NCI-H748 treated with DMSO at 0.1 percent for 48 hours (cell line): ENCODE data around the gene GSTM4.

ENCODE experiments used
- DNase-seq: peaks from one replicate; lab custom pipeline; 2025; lab: John Stamatoyannopoulos, UW

Gene GSTM4

GRCh38 chr1:109655615-109656519 lies at the start of gene GSTM4:
Gene GSTM4 (plus strand): TSS chr1:109656099. CDS start chr1:109656390, 291 bp downstream.
- DNase-seq: peak; percentile 38

GRCh38 chr1:109609881-109610280 lies 46.0 kb upstream of the GSTM4 start:
- DNase-seq: no peak

GRCh38 chr1:109610609-109611307 lies 45.1 kb upstream of the GSTM4 start:
- DNase-seq: no peak

- no peak for DNase-seq
Observed at GRCh38 chr1:109611308-109611990, 44.5 kb upstream of the GSTM4 start.

GRCh38 chr1:109613361-109614147 lies 42.3 kb upstream of the GSTM4 start:
- no peak for DNase-seq

- DNase-seq: no peak
Observed at GRCh38 chr1:109615879-109616278, 40.0 kb upstream of the GSTM4 start.

- no peak for DNase-seq
Observed at GRCh38 chr1:109616391-109616790, 39.5 kb upstream of the GSTM4 start.

GRCh38 chr1:109617291-109617801 lies 38.6 kb upstream of the GSTM4 start:
- DNase-seq: no peak

GRCh38 chr1:109618661-109619575 lies 37.0 kb upstream of the GSTM4 start:
- DNase-seq: no peak

- peak; percentile 28 for DNase-seq
Observed at GRCh38 chr1:109619576-109620400, 36.1 kb upstream of the GSTM4 start, which contains the start of the genes AMPD2 and GNAT2. Gene AMPD2 (plus strand): TSS chr1:109619837. CDS start chr1:109621176, 1,339 bp downstream. Gene GNAT2 (minus strand): TSS chr1:109619616. CDS start chr1:109612870, 6,746 bp downstream.

GRCh38 chr1:109620401-109620791 lies 35.5 kb upstream of the GSTM4 start:
- peak; percentile 43 for DNase-seq

GRCh38 chr1:109620841-109621286 lies 35.0 kb upstream of the GSTM4 start:
- peak; percentile 93 for DNase-seq

- DNase-seq: no peak
Observed at GRCh38 chr1:109621379-109622136, 34.3 kb upstream of the GSTM4 start.

GRCh38 chr1:109622137-109622892 lies 33.6 kb upstream of the GSTM4 start:
- no peak for DNase-seq

- DNase-seq: no peak
Observed at GRCh38 chr1:109622895-109623294, 33.0 kb upstream of the GSTM4 start.

- no peak for DNase-seq
Observed at GRCh38 chr1:109623601-109624161, 32.2 kb upstream of the GSTM4 start.
